Measurements from ENCODE around the gene FAM169A. TPM values are rescaled to one million over a fixed set of nuclear protein-coding genes. Genes with fewer than 3 reads are reported as not detected.

Gene FAM169A
- total RNA-seq, 2 donors from 2014 or later: 4.2 to 5.0 TPM

- Histone ChIP-seq H3K9me3 (no peaks in the 10 kb centered on the region), H3K27ac (peak overlapping the region; percentile 79 to 83), H3K27me3 (no peaks in the 10 kb centered on the region), H3K4me3 (peak overlapping the region; percentile 94 to 98), H3K36me3 (peaks cover 23% of the 10 kb centered on the region), H3K4me1 (peaks cover 0 to 33% of the 10 kb centered on the region in 2 donors)
- DNase-seq (ENCODE audit: low spot score): no peak
- TF ChIP-seq, protein P1, sequence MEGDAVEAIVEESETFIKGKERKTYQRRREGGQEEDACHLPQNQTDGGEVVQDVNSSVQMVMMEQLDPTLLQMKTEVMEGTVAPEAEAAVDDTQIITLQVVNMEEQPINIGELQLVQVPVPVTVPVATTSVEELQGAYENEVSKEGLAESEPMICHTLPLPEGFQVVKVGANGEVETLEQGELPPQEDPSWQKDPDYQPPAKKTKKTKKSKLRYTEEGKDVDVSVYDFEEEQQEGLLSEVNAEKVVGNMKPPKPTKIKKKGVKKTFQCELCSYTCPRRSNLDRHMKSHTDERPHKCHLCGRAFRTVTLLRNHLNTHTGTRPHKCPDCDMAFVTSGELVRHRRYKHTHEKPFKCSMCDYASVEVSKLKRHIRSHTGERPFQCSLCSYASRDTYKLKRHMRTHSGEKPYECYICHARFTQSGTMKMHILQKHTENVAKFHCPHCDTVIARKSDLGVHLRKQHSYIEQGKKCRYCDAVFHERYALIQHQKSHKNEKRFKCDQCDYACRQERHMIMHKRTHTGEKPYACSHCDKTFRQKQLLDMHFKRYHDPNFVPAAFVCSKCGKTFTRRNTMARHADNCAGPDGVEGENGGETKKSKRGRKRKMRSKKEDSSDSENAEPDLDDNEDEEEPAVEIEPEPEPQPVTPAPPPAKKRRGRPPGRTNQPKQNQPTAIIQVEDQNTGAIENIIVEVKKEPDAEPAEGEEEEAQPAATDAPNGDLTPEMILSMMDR (IDR thresholded peaks at IDR 0.05): no peak
Observed at GRCh38 chr5:74767579-74767913, 98.6 kb downstream of the FAM169A start.

GRCh38 chr5:74766849-74767578 lies 99.2 kb downstream of the FAM169A start, which contains the start of the genes GFM2 and NSA2:
Gene GFM2 (minus strand): TSS chr5:74767117. CDS start chr5:74763742, 3,375 bp downstream.
Gene NSA2 (plus strand): TSS chr5:74767249. CDS start chr5:74767361, 112 bp downstream.
- TF ChIP-seq, protein P1 (IDR thresholded peaks at IDR 0.05): no peak
- peak; percentile 92 for DNase-seq (ENCODE audit: low spot score)
- Histone ChIP-seq H3K27me3 (no peaks in the 10 kb centered on the region), H3K4me1 (peaks cover 0 to 33% of the 10 kb centered on the region in 2 donors), H3K36me3 (peaks cover 18% of the 10 kb centered on the region), H3K9me3 (no peaks in the 10 kb centered on the region), H3K27ac (peak within 1 kb of the TSS; percentile 79 to 83), H3K4me3 (peak within 1 kb of the TSS; percentile 94 to 98)

GRCh38 chr5:74766418-74766848 lies 99.8 kb downstream of the FAM169A start:
- no peak for DNase-seq (ENCODE audit: low spot score)
- peak overlapping the region; percentile 94 to 98 for H3K4me3 ChIP-seq
- H3K4me1 ChIP-seq: peaks cover 0 to 33% of the 10 kb centered on the region in 2 donors
- H3K27me3 ChIP-seq: no peaks in the 10 kb centered on the region
- H3K9me3 ChIP-seq: no peaks in the 10 kb centered on the region
- peak overlapping the region; percentile 79 to 83 for H3K27ac ChIP-seq
- TF ChIP-seq, protein P1 (IDR thresholded peaks at IDR 0.05): peak in 1 of 2 donors; percentile 42
- peaks cover 12% of the 10 kb centered on the region for H3K36me3 ChIP-seq

DNA sequence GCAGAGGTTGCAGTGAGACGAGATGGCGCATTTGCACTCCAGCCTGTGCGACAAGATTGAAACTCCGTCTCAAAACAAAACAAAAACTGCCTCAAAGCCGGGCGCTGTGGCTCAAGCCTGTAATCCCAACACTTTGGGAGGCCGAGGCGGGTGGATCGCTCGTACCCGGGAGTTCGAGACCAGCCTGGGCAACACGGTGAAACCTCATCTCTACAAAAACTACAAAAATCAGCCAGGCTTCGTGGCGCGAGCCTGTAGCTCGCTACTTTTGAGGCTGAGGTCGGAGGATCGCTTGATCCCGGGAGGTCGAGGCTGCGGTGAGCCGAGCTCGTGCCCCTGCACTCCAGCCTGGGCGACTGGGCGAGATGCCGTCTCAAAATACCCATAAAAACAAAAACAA lies 100.3 kb downstream of the FAM169A start:
- H3K36me3 ChIP-seq: peaks cover 10% of the 10 kb centered on the region
- no peak for DNase-seq (ENCODE audit: low spot score)

GRCh38 chr5:74765201-74765600 lies 101.0 kb downstream of the FAM169A start:
- H3K4me1 ChIP-seq: peaks cover 0 to 33% of the 10 kb centered on the region in 2 donors
- H3K27me3 ChIP-seq: no peaks in the 10 kb centered on the region
- TF ChIP-seq, protein P1 (IDR thresholded peaks at IDR 0.05): no peak
- peaks cover 10% of the 10 kb centered on the region for H3K36me3 ChIP-seq
- H3K27ac ChIP-seq: no peak overlapping the region
- DNase-seq (ENCODE audit: low spot score): no peak
- no peak overlapping the region for H3K4me3 ChIP-seq
- no peaks in the 10 kb centered on the region for H3K9me3 ChIP-seq

More for the DNA sequence above, 100.3 kb downstream of the FAM169A start:
- TF ChIP-seq, protein P1 (IDR thresholded peaks at IDR 0.05): no peak
- no peaks in the 10 kb centered on the region for H3K27me3 ChIP-seq
- peak overlapping the region; percentile 94 to 98 for H3K4me3 ChIP-seq
- no peak overlapping the region for H3K27ac ChIP-seq
- no peaks in the 10 kb centered on the region for H3K9me3 ChIP-seq
- H3K4me1 ChIP-seq: peaks cover 0 to 33% of the 10 kb centered on the region in 2 donors

Measured in right atrium auricular region (tissue), 2 donors.